Activated CD4-positive, alpha-beta memory T cell treated with anti-CD3 and anti-CD28 coated beads, Interleukin-2, amount 10 ng/mL, durations not matched to agents 7 days and 5 days (primary cell): ENCODE data around the gene CMTM4. TPM values are rescaled to one million over a fixed set of nuclear protein-coding genes. Genes with fewer than 3 reads are reported as not detected.
"Not testable (repeated sequence)": the region's sequence is repeated elsewhere in the genome, so short reads cannot be mapped to it uniquely, and the experiment has no call there.

Source experiments
- CTCF ChIA-PET: fragments of 350-600 bp; sonication (Branson Sonifier 250); formaldehyde crosslinking; loops from one replicate; lab custom pipeline; 2021; ENCODE audit warnings: antibody characterized with exemption, inconsistent platforms; lab: Charles Lee
- POLR2A ChIA-PET: fragments of 350-600 bp; sonication (Branson Sonifier 250); formaldehyde crosslinking; loops from one replicate; lab custom pipeline; 2021; ENCODE audit warnings: antibody characterized with exemption; lab: Charles Lee
- DNase-seq: peaks from one replicate; pipeline ENCODE4 v3.0.0-alpha.2; 2020
- H3K27ac Mint-ChIP-seq: one replicate; pipeline ENCODE4 v1.8.0; 2021; ENCODE audit warnings: mild to moderate bottlenecking, mixed read lengths
- H3K27me3 Mint-ChIP-seq: one replicate; pipeline ENCODE4 v1.8.0; 2021; ENCODE audit warnings: mixed read lengths
- H3K36me3 Mint-ChIP-seq: one replicate; pipeline ENCODE4 v1.8.0; 2021; ENCODE audit warnings: low read depth, mixed read lengths
- H3K4me1 Mint-ChIP-seq: one replicate; pipeline ENCODE4 v1.8.0; 2021; ENCODE audit warnings: mixed read lengths
- H3K4me3 Mint-ChIP-seq: one replicate; pipeline ENCODE4 v1.8.0; 2021; ENCODE audit warnings: mild to moderate bottlenecking, mixed read lengths
- H3K9me3 Mint-ChIP-seq: one replicate; pipeline ENCODE4 v1.8.0; 2021; ENCODE audit warnings: mixed read lengths
- total RNA-seq, 2 experiments: library from RNA; stranded (reverse); gene quantifications; one replicate each; pipeline ENCODE4 v1.2.3, GENCODE V29; 2021

The CMTM4 gene
- total RNA-seq, 2 experiments from 2014 or later, result 0.53 to 0.58 TPM

DNA sequence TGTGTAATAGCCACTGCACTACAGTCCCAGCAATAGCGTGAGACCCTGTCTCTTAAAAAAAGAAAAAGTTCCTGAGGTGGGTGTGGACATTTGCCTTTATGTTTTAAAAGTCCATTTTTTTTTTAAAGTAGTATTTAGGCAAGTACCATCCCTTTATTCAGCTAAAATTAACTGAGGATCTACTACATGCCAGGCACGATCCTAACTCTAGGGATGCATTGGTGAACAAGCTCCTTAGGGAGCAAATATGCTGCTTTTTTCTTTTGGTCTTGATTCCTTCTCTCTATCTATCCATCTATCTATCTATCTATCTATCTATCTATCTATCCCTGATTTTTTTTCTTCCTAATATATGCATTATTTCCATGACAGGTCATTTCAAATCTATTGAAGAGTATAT lies 47.4 kb downstream of the CMTM4 start:
- Mint-ChIP-seq H3K27me3 (peaks cover 6% of the 10 kb centered on the region), H3K4me3 (no peak overlapping the region), H3K4me1 (peaks cover 16% of the 10 kb centered on the region), H3K9me3 (no peaks in the 10 kb centered on the region), H3K36me3 (no peaks in the 10 kb centered on the region), H3K27ac (no peak overlapping the region)
- ChIA-PET POLR2A (no interaction called here), CTCF (interaction anchor here (1.0 kb wide), 1 partner anchor 9 kb away, joined by 3 read pairs; no protein-coding TSS in a partner anchor)
- DNase-seq, result no peak

DNA sequence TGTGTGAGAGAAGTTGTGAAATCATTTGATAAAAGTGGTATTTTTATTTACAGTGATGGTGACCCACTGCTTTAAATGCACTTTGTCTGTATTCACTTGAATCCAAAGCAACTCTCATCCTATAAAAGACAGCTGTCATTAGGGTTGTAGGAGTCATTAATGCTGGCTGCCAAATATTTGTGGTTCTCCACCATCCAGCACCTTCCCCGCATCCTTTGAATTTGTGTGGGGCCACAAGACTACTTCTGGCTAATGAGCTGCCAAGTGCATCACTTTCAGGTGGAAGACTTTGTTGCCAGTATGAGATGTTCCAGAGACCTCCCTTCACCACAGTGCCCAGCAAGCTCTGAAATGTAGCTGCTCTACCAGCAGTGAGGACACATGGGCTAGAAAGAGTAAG lies 48.7 kb downstream of the CMTM4 start:
- Mint-ChIP-seq H3K9me3 (no peaks in the 10 kb centered on the region), H3K27me3 (peaks cover 6% of the 10 kb centered on the region), H3K27ac (no peak overlapping the region), H3K4me1 (peaks cover 13% of the 10 kb centered on the region), H3K4me3 (no peak overlapping the region), H3K36me3 (no peaks in the 10 kb centered on the region)
- CTCF ChIA-PET, result interaction anchor here (1.6 kb wide), 1 partner anchor 40 kb away, joined by 3 read pairs; no protein-coding TSS in a partner anchor
- no peak for DNase-seq
- POLR2A ChIA-PET, result no interaction called here

DNA sequence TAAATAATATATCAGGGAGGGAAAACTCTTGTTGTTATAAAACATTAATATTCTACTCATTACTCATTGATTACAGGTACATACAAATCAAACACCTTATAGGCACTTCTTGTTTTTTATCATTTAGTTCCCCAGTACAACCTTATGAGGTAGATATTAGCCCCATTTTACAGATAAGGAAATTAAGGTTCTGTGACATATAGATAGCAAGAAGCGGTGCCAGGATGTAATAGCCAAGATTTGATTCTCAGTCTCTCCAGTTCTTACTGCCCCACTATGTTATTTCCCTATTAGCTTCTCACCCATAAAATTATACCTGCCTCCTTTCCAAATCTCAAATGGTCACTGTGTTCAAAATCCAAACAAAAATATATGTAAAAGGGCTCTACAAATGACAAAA lies 55.2 kb downstream of the CMTM4 start:
- CTCF ChIA-PET, result interaction anchor here (1.4 kb wide), 1 partner anchor 33 kb away, joined by 4 read pairs; no protein-coding TSS in a partner anchor
- no peak overlapping the region for H3K27ac Mint-ChIP-seq
- no peak for DNase-seq
- no peaks in the 10 kb centered on the region for H3K4me1 Mint-ChIP-seq
- no peaks in the 10 kb centered on the region for H3K36me3 Mint-ChIP-seq
- H3K4me3 Mint-ChIP-seq, result no peak overlapping the region
- H3K27me3 Mint-ChIP-seq, result peaks cover 2% of the 10 kb centered on the region
- POLR2A ChIA-PET, result no interaction called here
- H3K9me3 Mint-ChIP-seq, result no peaks in the 10 kb centered on the region

DNA sequence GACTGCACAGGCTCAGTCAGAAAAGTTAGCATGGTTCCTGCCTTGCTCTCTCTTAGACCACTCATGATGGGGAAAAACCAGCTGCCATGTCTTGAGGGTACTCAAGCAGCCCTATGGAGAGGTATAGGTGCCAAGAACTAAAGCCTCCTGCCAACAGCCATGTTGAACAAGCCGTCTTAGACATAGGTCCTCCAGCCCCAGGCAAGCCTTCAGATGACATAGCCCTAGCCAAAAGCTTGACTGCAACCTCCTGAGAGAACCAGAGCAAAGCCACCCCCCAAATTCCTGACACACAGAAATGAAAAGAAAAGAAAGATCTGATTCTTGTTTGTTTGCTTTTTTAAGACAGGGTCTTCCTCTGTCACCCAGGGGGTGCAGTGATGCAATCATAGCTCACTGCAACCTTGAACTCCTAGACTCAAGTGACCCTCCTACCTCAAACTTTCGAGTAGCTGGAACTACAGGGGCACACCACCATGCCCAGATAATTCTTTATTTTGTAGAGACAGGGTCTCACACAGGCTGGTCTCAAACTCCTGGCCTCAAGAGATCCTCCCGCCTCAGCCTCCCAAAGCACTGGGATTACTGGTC lies 55.7 kb downstream of the CMTM4 start:
- H3K9me3 Mint-ChIP-seq, result no peaks in the 10 kb centered on the region
- H3K36me3 Mint-ChIP-seq, result no peaks in the 10 kb centered on the region
- H3K4me3 Mint-ChIP-seq, result no peak overlapping the region
- CTCF ChIA-PET, result interaction anchor here (1.0 to 1.4 kb wide), 2 partner anchors 12 to 33 kb away, joined by 3 to 4 read pairs; no protein-coding TSS in a partner anchor
- H3K27ac Mint-ChIP-seq, result no peak overlapping the region
- POLR2A ChIA-PET, result no interaction called here
- DNase-seq, result no peak
- H3K27me3 Mint-ChIP-seq, result peaks cover 2% of the 10 kb centered on the region
- no peaks in the 10 kb centered on the region for H3K4me1 Mint-ChIP-seq

DNA sequence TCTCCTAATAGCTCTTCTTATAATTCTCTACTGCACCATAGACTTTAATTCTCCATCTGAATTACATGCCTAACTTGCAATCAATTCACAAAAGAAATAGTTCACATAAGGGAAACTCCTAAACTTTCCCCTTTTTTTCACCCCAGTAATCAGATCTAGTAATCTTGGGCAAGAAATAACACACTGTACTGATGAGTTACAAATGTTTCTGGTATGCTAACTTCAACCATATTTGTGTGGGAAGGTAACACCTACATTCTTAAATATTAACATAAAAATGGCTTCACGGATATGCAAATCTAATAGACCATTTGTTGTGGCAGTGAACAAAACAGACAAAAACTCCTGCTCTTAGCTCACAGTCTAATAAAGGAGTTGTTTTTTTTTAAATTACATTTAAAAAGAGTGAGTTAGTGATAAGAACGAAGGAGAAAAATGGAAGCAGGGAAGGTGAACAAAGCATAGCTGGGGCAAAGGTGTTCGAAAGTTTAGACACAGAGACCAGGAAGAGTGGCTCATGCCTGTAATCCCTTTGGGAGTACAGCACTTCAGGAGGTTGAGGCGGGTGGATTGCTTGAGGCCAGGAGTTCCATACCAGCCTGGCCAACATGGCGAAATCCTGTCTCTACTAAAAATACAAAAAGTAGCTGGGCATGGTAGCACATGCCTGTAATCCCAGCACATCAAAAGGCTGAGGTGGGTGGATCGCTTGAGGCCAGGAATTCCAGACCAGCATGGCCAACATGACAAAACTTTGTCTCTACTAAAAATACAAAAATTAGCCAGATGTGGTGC lies 57.3 kb downstream of the CMTM4 start:
- DNase-seq, result no peak
- no peaks in the 10 kb centered on the region for H3K9me3 Mint-ChIP-seq
- H3K36me3 Mint-ChIP-seq, result no peaks in the 10 kb centered on the region
- peaks cover 2% of the 10 kb centered on the region for H3K27me3 Mint-ChIP-seq
- H3K4me3 Mint-ChIP-seq, result no peak overlapping the region
- ChIA-PET POLR2A (no interaction called here), CTCF (interaction anchor here (1.3 to 2.0 kb wide), 2 partner anchors 9 to 12 kb away, joined by 3 to 17 read pairs; no protein-coding TSS in a partner anchor)
- H3K4me1 Mint-ChIP-seq, result no peaks in the 10 kb centered on the region
- H3K27ac Mint-ChIP-seq, result no peak overlapping the region

DNA sequence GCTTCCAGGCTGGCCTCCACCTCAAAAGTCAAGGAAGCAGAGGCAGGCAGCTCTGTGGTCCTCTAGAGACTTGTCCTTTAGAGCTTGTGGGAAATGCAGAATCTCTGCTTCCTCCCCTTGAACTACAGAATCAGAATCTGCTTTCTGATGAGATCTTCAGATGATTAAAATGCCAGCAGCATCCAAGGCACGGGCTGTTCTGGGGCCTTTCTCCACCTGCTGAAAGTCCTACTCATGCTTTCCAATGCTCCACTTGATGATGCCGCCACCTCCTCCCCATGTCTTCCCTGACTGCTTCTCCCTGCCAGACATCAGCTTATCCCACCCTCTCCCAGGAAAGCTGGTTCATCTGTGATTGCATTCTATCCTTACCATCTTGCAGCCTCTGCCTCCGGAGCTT lies 58.7 kb downstream of the CMTM4 start:
- H3K27me3 Mint-ChIP-seq, result peaks cover 2% of the 10 kb centered on the region
- POLR2A ChIA-PET, result no interaction called here
- no peak for DNase-seq
- H3K36me3 Mint-ChIP-seq, result no peaks in the 10 kb centered on the region
- H3K4me3 Mint-ChIP-seq, result no peak overlapping the region
- no peaks in the 10 kb centered on the region for H3K9me3 Mint-ChIP-seq
- H3K27ac Mint-ChIP-seq, result no peak overlapping the region
- CTCF ChIA-PET, result interaction anchor here (0.7 to 1.2 kb wide), 2 partner anchors 12 to 13 kb away, joined by 3 read pairs; no protein-coding TSS in a partner anchor
- no peaks in the 10 kb centered on the region for H3K4me1 Mint-ChIP-seq

DNA sequence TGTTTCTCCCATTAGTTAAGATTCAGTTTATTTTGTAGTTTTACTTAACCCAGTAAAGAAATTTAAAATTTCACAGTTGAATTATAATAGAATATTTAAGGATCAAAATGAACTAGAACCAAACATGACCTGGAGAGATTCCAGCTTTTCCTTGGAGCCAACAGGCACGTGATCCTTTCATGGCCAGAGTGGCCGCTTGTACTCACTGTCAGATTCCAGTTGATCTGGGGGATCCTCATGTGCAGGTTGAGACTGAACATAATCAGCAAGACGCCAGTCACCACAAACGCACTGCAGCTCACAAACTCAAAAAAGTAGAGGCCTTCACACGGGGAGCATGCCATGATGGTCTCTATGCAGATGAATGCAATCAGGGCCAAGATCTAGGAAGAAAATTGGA lies 60.3 kb downstream of the CMTM4 start:
- POLR2A ChIA-PET, result no interaction called here
- Mint-ChIP-seq H3K4me1 (no peaks in the 10 kb centered on the region), H3K27me3 (peaks cover 2% of the 10 kb centered on the region), H3K27ac (no peak overlapping the region), H3K9me3 (no peaks in the 10 kb centered on the region), H3K36me3 (no peaks in the 10 kb centered on the region), H3K4me3 (no peak overlapping the region)
- no peak for DNase-seq
- CTCF ChIA-PET, result interaction anchor here (1.9 kb wide), 1 partner anchor 14 kb away, joined by 7 read pairs; no protein-coding TSS in a partner anchor

DNA sequence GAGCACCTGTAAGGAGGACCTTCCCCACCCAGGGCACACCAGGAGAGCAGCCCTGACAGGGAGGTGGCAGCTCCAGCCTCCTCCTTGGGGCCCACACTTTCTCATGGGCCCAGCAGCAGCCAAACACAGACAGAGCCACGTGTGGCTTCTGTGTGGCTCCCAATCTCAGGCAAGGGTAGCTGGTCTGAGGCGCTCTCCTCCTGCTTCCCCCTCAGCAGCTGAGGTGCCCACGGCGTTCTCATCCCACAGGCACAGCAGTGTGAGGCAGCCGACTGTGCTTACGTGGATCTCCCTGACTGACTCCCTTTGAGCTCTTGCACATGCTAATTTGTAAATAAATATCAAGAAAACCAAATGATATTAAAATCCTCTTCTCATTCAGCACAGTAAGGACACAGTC lies 61.1 kb downstream of the CMTM4 start:
- ChIA-PET POLR2A (no interaction called here), CTCF (interaction anchor here (1.0 to 1.9 kb wide), 3 partner anchors 15 to 195 kb away, joined by 3 to 7 read pairs (median 3); partner anchors contain the start of gene NAE1)
- Mint-ChIP-seq H3K9me3 (no peaks in the 10 kb centered on the region), H3K4me3 (no peak overlapping the region), H3K36me3 (no peaks in the 10 kb centered on the region), H3K27ac (no peak overlapping the region), H3K27me3 (peaks cover 2% of the 10 kb centered on the region), H3K4me1 (no peaks in the 10 kb centered on the region)
- DNase-seq, result no peak

DNA sequence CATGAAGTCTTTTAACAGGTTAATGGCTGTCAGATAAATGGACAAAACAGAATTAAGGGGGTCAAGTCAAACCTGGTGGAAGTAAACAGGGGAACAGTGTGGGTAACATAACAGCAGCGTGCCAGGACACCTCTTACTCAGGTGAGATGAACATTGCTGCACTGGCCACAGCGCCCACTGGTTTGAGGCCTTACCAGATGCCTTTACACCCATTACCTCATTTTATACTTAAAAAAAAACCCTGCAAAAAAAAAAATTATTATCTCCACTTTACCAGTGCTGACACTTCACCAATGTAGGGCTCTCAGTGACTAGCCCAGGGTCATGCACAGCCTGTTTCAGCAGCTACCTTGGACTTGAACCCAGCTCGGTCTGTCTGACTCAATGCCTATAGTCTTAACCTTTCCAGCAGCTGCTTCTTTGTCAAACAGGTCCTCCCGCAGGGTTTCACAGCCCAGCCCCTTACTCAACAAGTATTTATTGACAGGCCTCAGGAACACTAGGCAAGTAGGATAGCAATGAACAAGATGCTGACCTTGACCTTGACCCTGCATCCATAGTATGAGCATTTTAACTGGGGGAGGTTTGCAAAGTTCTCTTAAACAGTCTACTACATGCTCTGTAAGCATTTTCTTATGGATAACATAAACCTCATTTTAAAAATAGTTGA lies 61.9 kb downstream of the CMTM4 start:
- no peaks in the 10 kb centered on the region for H3K9me3 Mint-ChIP-seq
- peaks cover 2% of the 10 kb centered on the region for H3K27me3 Mint-ChIP-seq
- no peak overlapping the region for H3K4me3 Mint-ChIP-seq
- POLR2A ChIA-PET, result no interaction called here
- H3K4me1 Mint-ChIP-seq, result no peaks in the 10 kb centered on the region
- H3K36me3 Mint-ChIP-seq, result no peaks in the 10 kb centered on the region
- H3K27ac Mint-ChIP-seq, result no peak overlapping the region
- CTCF ChIA-PET, result interaction anchor here (1.0 to 1.9 kb wide), 3 partner anchors 16 to 196 kb away, joined by 3 to 7 read pairs (median 3); partner anchors contain the start of gene NAE1
- no peak for DNase-seq

DNA sequence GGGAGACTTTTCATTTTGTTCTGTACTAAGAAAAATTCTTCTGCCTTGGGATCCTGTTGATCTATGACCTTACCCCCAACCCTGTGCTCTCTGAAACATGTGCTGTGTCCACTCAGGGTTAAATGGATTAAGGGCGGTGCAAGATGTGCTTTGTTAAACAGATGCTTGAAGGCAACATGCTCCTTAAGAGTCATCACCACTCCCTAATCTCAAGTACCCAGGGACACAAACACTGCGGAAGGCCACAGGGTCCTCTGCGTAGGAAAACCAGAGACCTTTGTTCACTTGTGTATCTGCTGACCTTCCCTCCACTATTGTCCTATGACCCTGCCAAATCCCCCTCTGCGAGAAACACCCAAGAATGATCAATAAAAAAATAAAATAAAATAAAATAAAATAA lies 65.0 kb downstream of the CMTM4 start:
- H3K4me1 Mint-ChIP-seq, H3K27ac Mint-ChIP-seq, POLR2A ChIA-PET, H3K27me3 Mint-ChIP-seq, H3K36me3 Mint-ChIP-seq, H3K9me3 Mint-ChIP-seq, DNase-seq, H3K4me3 Mint-ChIP-seq: not testable (repeated sequence)
- CTCF ChIA-PET, result interaction anchor here (1.0 kb wide), 1 partner anchor 19 kb away, joined by 4 read pairs; no protein-coding TSS in a partner anchor

DNA sequence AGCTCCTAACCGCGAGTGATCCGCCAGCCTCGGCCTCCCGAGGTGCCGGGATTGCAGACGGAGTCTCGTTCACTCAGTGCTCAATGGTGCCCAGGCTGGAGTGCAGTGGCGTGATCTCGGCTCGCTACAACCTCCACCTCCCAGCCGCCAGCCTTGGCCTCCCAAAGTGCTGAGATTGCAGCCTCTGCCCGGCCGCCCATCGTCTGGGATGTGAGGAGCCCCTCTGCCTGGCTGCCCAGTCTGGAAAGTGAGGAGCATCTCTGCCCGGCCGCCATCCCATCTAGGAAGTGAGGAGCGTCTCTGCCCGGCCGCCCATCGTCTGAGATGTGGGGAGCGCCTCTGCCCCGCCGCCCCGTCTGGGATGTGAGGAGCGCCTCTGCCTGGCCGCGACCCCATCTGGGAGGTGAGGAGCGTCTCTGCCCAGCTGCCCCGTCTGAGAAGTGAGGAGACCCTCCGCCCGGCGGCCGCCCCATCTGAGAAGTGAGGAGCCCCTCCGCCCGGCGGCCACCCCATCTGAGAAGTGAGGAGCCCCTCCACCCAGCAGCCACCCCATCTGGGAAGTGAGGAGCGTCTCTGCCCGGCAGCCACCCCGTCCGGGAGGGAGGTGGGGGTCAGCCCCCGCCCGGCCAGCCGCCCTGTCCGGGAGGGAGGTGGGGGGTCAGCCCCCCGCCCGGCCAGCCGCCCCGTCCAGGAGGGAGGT lies 65.8 kb downstream of the CMTM4 start:
- H3K9me3 Mint-ChIP-seq, H3K36me3 Mint-ChIP-seq, H3K27me3 Mint-ChIP-seq, H3K4me3 Mint-ChIP-seq, H3K4me1 Mint-ChIP-seq, CTCF ChIA-PET, H3K27ac Mint-ChIP-seq, DNase-seq, POLR2A ChIA-PET: not testable (repeated sequence)

DNA sequence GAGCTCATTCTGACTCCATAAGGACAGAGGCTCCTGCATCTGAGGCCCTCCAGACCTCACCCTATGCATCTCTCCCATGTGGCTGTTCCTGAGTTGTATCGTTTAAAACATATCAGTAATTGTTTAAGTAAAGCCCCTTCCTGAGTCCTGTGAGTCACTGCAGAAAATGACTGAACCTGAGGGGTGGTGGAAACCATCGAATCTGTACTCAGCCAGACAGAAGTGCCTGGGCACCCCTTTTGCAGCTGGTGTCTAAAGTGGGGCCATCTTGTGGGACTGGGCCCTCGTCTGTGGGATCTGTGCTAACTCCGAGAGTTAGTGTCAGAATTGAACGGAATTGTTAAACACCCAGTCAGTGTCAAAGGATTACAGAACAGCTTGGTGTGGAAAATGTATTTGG lies 66.7 kb downstream of the CMTM4 start:
- Mint-ChIP-seq H3K27me3 (no peaks in the 10 kb centered on the region), H3K4me3 (no peak overlapping the region), H3K9me3 (no peaks in the 10 kb centered on the region), H3K27ac (no peak overlapping the region), H3K36me3 (no peaks in the 10 kb centered on the region), H3K4me1 (no peaks in the 10 kb centered on the region)
- ChIA-PET POLR2A (no interaction called here), CTCF (interaction anchor here (1.1 to 1.9 kb wide), 2 partner anchors 21 kb away, joined by 3 to 4 read pairs; no protein-coding TSS in a partner anchor)
- DNase-seq, result no peak
